SJCRH30 (cell line): ENCODE measurements around the gene ZNF335. TPM values are rescaled to one million over a fixed set of nuclear protein-coding genes. Genes with fewer than 3 reads are reported as not detected.

Experiments used
- DNase-seq, 2 experiments: peaks; one replicate each; pipeline ENCODE4 v3.0.0-alpha.2; 2015 to 2020
- H3K27ac ChIP-seq: fragments of 250-450 bp; sonication (Bioruptor Pico); 2 replicates; pipeline ENCODE4 v1.5.1; 2020; ENCODE audit warnings: mild to moderate bottlenecking, moderate library complexity
- H3K27me3 ChIP-seq: fragments of 250-450 bp; sonication (Bioruptor Pico); 2 replicates; pipeline ENCODE4 v1.5.1; 2020; ENCODE audit warnings: mild to moderate bottlenecking, moderate library complexity
- H3K36me3 ChIP-seq: fragments of 250-450 bp; sonication (Bioruptor Pico); 2 replicates; pipeline ENCODE4 v1.5.1; 2020; ENCODE audit warnings: mild to moderate bottlenecking, moderate library complexity
- H3K4me1 ChIP-seq: fragments of 250-450 bp; sonication (Bioruptor Pico); 2 replicates; pipeline ENCODE4 v1.5.1; 2020; ENCODE audit warnings: mild to moderate bottlenecking, moderate library complexity
- H3K4me3 ChIP-seq: fragments of 250-450 bp; sonication (Bioruptor Pico); 2 replicates; pipeline ENCODE4 v1.5.1; 2020; ENCODE audit warnings: mild to moderate bottlenecking, moderate library complexity
- H3K9me3 ChIP-seq: fragments of 250-450 bp; sonication (Bioruptor Pico); replicated peaks from 2 replicates; pipeline ENCODE4 v1.5.1; 2020; ENCODE audit warnings: mild to moderate bottlenecking, moderate library complexity
- total RNA-seq: library from RNA; depleted of rRNA; stranded (reverse); fragments of >200 nt; shearing (Covaris generic); gene quantifications from 2 replicates; pipeline ENCODE4 v1.2.3, GENCODE V29; 2014

The ZNF335 gene
- total RNA-seq, 1 experiment from 2014 or later: 14.2 TPM

DNA sequence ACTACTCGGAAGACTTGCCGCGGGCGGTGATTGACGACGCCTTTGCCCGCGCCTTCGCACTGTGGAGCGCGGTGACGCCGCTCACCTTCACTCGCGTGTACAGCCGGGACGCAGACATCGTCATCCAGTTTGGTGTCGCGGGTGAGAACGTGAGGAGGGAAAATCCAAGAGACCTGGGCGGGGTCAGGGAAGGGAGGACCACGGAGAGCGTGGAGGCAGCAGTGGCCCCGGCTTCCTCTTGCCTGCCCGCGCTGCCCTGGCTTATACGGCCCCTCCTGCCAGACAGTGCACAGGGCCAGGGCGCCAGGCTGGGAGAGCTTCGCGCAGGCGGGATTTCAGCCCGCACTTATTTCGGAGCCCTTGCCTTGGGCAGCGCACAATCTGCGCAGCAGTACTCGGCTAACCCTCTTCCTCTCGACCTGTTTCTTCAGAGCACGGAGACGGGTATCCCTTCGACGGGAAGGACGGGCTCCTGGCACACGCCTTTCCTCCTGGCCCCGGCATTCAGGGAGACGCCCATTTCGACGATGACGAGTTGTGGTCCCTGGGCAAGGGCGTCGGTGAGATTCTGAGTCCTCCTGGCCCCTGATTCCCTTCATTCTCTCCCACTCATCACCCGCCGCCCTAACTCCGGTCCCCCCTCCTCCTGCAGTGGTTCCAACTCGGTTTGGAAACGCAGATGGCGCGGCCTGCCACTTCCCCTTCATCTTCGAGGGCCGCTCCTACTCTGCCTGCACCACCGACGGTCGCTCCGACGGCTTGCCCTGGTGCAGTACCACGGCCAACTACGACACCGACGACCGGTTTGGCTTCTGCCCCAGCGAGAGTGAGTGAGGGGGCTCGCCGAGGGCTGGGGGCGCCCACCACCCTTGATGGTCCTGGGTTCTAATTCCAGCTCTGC lies 38.7 kb upstream of the ZNF335 start:
- DNase-seq: no peak
- H3K27me3 ChIP-seq: peaks cover 3% of the 10 kb centered on the region; the same call in 1 of the 2 replicates
- H3K9me3 ChIP-seq: no peaks in the 10 kb centered on the region; the same call in 1 of the 2 replicates
- no peaks in the 10 kb centered on the region for H3K36me3 ChIP-seq
- H3K4me3 ChIP-seq: no peak overlapping the region
- H3K4me1 ChIP-seq: no peaks in the 10 kb centered on the region
- no peak overlapping the region for H3K27ac ChIP-seq

DNA sequence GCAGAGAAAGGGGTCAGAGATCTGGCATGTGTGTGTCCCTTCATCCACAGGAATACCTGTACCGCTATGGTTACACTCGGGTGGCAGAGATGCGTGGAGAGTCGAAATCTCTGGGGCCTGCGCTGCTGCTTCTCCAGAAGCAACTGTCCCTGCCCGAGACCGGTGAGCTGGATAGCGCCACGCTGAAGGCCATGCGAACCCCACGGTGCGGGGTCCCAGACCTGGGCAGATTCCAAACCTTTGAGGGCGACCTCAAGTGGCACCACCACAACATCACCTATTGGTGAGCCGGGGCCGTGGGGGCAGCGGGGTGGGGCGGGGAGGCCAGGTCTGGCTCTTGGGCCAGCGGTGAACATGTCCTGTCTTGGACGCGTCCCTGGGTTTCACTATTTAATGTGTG lies 37.8 kb upstream of the ZNF335 start:
- Histone ChIP-seq H3K27me3 (no peaks in the 10 kb centered on the region; the same call in 1 of the 2 replicates), H3K9me3 (no peaks in the 10 kb centered on the region; the same call in 1 of the 2 replicates), H3K4me1 (no peaks in the 10 kb centered on the region)

DNA sequence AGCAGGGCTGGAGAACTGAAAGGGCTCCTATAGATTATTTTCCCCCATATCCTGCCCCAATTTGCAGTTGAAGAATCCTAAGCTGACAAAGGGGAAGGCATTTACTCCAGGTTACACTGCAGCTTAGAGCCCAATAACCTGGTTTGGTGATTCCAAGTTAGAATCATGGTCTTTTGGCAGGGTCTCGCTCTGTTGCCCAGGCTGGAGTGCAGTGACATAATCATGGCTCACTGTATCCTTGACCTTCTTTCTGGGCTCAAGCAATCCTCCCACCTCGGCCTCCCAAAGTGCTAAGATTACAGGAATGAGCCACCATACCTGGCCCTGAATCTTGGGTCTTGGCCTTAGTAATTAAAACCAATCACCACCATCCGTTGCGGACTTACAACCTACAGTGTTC lies 35.7 kb upstream of the ZNF335 start:
- no peak overlapping the region for H3K4me3 ChIP-seq
- peaks cover 3% of the 10 kb centered on the region; the same call in 1 of the 2 replicates for H3K27me3 ChIP-seq
- no peak overlapping the region for H3K27ac ChIP-seq
- no peaks in the 10 kb centered on the region for H3K36me3 ChIP-seq
- no peaks in the 10 kb centered on the region for H3K4me1 ChIP-seq
- DNase-seq: no peak
- no peaks in the 10 kb centered on the region; the same call in 1 of the 2 replicates for H3K9me3 ChIP-seq

More for the DNA sequence above, 37.8 kb upstream of the ZNF335 start:
- Histone ChIP-seq H3K4me3 (no peak overlapping the region), H3K27ac (no peak overlapping the region), H3K36me3 (no peaks in the 10 kb centered on the region)
- DNase-seq: no peak

DNA sequence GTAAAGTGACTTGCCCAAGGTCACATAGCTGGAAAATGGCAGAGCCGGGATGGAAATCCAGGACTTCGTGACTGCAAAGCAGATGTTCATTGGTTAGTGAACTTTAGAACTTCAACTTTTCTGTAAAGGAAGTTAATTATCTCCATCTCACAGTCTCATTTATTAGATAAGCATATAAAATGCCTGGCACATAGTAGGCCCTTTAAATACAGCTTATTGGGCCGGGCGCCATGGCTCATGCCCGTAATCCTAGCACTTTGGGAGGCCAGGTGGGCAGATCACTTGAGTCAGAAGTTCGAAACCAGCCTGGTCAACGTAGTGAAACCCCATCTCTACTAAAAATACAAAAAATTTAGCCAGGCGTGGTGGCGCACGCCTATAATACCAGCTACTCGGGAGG lies 35.0 kb upstream of the ZNF335 start:
- Histone ChIP-seq H3K27me3 (peaks cover 3% of the 10 kb centered on the region), H3K4me3 (no peak overlapping the region), H3K27ac (no peak overlapping the region), H3K4me1 (no peaks in the 10 kb centered on the region), H3K9me3 (no peaks in the 10 kb centered on the region; the same call in 1 of the 2 replicates), H3K36me3 (no peaks in the 10 kb centered on the region)
- no peak for DNase-seq

DNA sequence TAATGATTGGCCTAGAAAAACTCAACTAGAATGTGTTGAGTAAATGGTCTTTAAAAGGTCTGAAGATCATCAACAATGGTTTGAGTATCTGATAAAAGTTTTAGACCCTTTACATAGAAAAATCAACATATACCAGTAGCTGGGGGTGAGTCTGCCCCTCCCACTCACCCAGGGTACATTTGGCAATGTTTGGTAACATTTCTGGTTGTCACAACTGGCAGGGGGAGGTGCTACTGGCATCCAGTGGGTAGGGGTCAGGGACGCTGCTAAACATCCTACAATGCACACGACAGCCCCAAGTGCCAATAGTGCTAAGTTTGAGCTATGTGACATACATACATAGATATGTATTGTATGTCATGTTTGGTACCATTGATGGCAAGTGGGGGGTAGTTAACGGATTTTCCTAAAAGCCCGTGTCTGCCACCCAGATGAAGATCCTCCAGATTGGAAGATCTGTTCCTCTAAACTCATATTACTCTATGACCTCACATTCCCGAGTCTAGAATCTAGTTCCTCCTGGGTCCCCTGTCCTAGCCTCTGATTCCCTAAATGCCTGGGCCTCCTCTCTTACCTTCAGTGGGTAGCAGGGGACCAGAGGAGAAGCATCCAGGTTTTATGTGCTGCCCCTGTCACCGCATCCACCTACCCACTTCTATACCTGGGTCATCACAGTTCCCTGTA lies 34.2 kb upstream of the ZNF335 start:
- H3K4me3 ChIP-seq: no peak overlapping the region
- H3K4me1 ChIP-seq: no peaks in the 10 kb centered on the region
- H3K36me3 ChIP-seq: no peaks in the 10 kb centered on the region
- H3K9me3 ChIP-seq: no peaks in the 10 kb centered on the region; the same call in 1 of the 2 replicates
- H3K27me3 ChIP-seq: peaks cover 11% of the 10 kb centered on the region
- DNase-seq: no peak
- no peak overlapping the region for H3K27ac ChIP-seq

DNA sequence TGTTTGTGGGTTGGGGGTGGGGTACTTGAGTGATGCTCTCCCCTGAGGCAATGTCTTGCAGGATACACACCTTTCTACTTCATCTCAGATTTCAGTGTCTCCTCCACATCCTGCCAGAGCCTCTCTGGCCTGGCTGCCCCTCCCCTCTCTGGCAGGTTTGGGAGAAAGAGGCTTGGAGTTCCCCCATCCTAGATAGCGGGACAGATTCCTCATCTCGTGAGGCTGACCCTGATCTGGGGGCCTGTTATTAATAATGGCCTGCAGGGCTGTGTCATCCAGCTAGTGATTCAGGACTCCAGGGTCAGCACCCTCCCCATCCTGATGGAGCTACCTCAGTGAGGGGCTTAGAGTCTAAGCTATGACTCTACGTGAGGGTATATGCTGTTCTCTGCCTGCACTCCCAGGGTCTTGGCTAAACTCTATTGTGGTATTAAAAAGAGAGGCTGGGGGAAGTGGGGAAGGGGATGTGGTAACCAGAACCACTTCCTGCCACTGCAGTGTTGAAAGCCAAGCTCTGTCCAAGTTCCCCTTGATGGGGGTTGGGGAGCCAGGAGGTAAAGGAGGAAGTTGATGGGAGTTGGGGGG lies 33.0 kb upstream of the ZNF335 start:
- Histone ChIP-seq H3K27ac (no peak overlapping the region), H3K9me3 (no peaks in the 10 kb centered on the region; the same call in 1 of the 2 replicates), H3K4me1 (no peaks in the 10 kb centered on the region), H3K27me3 (peaks cover 19% of the 10 kb centered on the region), H3K36me3 (no peaks in the 10 kb centered on the region), H3K4me3 (no peak overlapping the region)
- no peak for DNase-seq

DNA sequence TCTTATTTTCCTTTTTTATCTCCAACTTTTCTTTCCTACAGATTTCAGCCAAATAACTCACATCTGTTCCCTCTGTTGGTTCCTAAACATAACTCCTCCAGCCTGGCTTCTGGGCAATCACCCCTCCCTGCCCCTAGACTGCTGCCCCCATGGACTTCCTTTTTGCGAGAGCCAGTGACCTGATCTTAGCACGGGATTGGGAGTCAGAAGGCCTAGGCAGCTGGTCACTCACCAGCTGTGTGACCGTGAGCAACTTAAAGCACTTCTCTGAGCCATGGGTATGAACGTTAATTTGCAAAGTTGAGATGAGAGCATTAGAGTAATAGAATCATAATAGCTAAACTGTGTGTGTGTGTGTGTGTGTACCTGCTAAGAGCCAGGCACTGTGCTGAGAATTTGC lies 32.2 kb upstream of the ZNF335 start:
- Histone ChIP-seq H3K4me1 (no peaks in the 10 kb centered on the region), H3K27me3 (peaks cover 25% of the 10 kb centered on the region)

DNA sequence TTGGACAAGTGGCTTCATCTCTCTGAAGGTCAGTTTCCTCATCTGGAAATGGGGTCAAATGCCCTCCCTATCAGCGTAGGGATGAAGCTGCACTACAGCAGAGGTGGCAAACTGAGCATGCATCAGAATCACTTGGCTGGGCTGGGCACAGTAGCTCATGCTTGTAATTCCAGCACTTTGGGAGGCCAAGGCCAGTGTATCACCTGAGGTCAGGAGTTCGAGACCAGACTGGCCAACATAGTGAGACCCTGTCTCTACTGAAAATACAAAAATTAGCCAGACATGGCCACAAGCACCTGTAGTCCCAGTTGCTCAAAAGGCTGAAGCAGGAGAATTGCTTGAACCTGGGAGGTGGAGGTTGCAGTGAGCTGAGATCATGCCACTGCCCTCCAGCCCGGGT lies 30.0 kb upstream of the ZNF335 start:
- Histone ChIP-seq H3K27me3 (peaks cover 38% of the 10 kb centered on the region), H3K36me3 (no peaks in the 10 kb centered on the region), H3K4me1 (no peaks in the 10 kb centered on the region), H3K9me3 (no peaks in the 10 kb centered on the region; the same call in 1 of the 2 replicates), H3K4me3 (no peak overlapping the region), H3K27ac (no peak overlapping the region)
- no peak for DNase-seq

More for the DNA sequence above, 32.2 kb upstream of the ZNF335 start:
- Histone ChIP-seq H3K36me3 (no peaks in the 10 kb centered on the region), H3K9me3 (no peaks in the 10 kb centered on the region; the same call in 1 of the 2 replicates), H3K27ac (no peak overlapping the region), H3K4me3 (no peak overlapping the region)
- DNase-seq: no peak

DNA sequence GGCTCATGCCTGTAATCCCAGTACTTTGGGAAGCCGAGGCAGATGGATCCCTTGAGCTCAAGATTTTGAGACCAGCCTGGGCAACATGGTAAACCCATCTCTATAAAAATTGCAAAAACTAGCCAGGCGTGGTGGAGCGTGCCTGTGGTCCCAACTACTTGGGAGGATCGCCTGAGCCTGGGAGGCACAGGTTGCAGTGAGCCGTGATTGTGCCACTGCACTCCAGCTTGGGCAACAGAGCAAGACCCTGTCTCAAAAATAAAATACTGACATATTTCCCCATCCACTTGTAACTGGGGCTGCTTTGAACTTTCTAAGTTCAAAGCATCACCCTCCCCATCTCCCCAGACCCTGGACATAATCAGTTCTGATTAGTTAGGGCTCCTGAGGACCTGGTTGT lies 29.5 kb upstream of the ZNF335 start:
- Histone ChIP-seq H3K27ac (no peak overlapping the region), H3K9me3 (no peaks in the 10 kb centered on the region; the same call in 1 of the 2 replicates), H3K4me3 (no peak overlapping the region), H3K36me3 (no peaks in the 10 kb centered on the region), H3K4me1 (no peaks in the 10 kb centered on the region), H3K27me3 (peaks cover 41% of the 10 kb centered on the region)
- DNase-seq: no peak

DNA sequence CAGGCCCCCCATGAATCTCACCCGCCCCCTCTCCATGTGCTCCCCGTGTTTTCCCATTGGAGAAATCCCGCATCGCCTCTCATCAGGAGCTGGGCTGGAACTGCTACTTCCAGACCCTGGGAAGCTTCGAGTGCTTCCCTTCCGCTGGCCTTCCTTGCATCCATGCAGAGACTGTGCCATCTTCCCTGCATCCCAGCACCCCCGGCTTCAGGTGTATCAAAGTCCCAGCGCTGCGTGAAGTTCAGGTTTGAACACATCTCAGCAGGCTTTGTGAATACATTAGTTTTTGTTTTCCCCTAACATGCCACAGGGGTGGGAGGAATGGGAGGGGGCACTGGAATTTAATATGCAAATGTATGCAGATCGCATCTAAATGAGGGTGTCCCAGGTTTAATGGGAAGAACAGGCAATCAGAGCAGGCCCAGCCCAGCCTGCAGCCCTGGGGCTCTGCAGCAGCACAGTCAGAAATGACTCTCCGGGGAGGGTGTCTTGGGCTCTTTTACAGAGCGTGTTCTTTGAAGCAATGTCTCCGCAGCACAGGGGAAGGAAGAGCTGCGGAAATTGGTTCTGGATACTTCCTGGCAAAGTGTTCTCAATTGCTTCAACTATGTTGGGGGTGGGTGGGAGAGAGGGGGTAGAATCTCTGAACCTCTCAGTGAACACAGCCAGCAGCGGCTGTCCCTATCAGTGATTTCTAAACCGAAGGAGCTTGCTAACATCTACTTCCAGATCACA lies 28.4 kb upstream of the ZNF335 start:
- Histone ChIP-seq H3K36me3 (no peaks in the 10 kb centered on the region), H3K9me3 (no peaks in the 10 kb centered on the region), H3K27me3 (peaks cover 43% of the 10 kb centered on the region), H3K27ac (no peak overlapping the region), H3K4me1 (no peaks in the 10 kb centered on the region), H3K4me3 (no peak overlapping the region)
- no peak for DNase-seq

DNA sequence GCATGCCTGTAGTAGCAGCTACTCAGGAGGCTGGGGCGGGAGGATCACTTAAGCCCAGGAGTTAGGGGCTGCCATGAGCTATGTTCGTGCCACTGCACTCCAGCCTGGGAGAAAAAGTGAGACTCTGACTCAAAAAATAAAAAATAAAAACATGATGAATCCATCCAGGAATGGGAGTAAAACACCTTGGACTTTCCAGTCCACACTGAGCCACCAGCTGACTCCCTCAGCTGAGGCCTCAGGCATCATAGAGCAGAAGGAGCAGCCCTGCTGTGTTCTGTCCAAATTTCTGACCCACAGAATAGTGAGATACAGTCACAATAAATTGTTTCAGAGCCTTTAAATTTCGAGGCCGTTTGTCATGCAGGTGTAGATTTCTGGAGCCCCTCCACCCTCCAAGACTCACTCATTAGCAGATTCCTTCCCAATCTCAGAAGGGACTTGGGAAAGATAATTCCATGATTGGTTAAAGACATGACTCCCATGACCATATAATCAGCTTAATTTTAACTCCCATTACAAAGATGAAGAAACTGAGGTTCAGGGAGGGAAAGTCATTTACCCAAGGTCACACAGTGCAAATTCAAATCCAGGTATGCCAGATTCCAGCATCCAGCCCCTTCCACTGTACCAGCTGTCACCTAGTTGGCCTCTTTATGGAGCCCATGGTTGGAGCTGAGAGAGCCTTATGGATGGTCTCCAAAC lies 27.7 kb upstream of the ZNF335 start:
- no peaks in the 10 kb centered on the region for H3K36me3 ChIP-seq
- H3K27me3 ChIP-seq: peaks cover 43% of the 10 kb centered on the region

DNA sequence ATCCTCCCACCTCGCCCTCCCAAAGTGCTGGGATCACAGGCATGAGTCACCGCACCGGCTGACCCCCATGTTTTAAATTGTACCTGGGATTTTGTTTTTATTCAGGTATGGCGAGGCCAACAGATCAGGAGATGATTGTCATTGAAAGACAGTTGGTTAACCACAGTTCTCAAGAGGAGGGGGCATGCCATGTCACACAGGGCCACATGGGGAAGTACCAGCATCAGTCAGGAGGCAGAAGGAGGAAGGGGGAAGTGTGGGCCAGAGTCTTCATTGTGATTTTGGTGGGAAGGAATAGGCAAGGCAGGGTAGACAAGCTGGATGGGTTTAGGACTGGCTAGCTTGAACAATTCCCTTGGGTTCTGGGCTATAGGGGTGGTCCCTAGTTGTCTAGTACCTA lies 26.8 kb upstream of the ZNF335 start:
- Histone ChIP-seq H3K27me3 (peaks cover 43% of the 10 kb centered on the region), H3K4me1 (no peaks in the 10 kb centered on the region)

More for the DNA sequence above, 27.7 kb upstream of the ZNF335 start:
- Histone ChIP-seq H3K27ac (no peak overlapping the region), H3K4me3 (no peak overlapping the region), H3K9me3 (no peaks in the 10 kb centered on the region), H3K4me1 (no peaks in the 10 kb centered on the region)
- no peak for DNase-seq

DNA sequence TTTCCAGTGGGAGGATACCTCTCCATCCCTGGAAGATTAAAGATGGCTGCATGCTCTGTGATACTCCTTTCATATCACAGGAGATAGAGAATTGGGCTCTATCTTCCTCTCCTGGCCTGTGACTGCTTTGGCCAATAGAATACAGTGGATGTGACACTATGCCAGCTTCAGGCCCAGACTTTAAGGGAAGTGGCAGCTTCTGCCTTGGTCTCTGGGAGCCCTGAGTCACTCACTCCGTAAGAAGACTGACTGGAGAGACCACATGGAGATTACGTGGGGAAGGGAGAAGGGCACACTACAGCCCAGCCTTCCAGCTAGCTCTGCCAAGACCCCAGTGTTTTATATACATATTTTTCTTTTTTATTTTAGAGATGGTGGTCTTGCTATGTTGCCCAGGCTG lies 26.3 kb upstream of the ZNF335 start:
- Histone ChIP-seq H3K27me3 (peaks cover 43% of the 10 kb centered on the region), H3K4me3 (no peak overlapping the region), H3K4me1 (no peaks in the 10 kb centered on the region), H3K27ac (no peak overlapping the region), H3K36me3 (no peaks in the 10 kb centered on the region), H3K9me3 (no peaks in the 10 kb centered on the region)
- DNase-seq: no peak

More for the DNA sequence above, 26.8 kb upstream of the ZNF335 start:
- no peaks in the 10 kb centered on the region for H3K9me3 ChIP-seq
- DNase-seq: no peak
- no peaks in the 10 kb centered on the region for H3K36me3 ChIP-seq
- no peak overlapping the region for H3K27ac ChIP-seq
- H3K4me3 ChIP-seq: no peak overlapping the region

DNA sequence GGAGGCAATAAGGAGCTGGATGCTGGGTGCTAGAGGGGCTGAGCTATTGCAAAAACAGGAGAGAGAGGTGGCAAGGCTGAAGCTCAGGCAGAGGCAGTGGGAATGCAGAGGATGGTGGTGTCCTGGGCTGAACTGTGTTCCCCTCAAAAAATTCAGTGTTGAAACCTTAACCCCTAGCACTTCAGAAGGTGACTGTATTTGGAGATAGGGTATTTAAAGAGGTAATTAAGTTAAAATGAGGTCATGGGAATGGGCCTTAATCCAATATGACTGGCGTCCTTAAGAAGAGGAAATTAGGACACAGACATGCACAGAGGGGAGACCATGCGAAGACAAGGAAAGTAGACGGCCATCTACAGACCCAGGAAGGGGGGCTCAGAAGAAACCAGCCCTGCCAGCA lies 25.2 kb upstream of the ZNF335 start:
- Histone ChIP-seq H3K27me3 (peaks cover 40% of the 10 kb centered on the region), H3K4me1 (no peaks in the 10 kb centered on the region), H3K27ac (no peak overlapping the region), H3K9me3 (no peaks in the 10 kb centered on the region), H3K4me3 (no peak overlapping the region), H3K36me3 (no peaks in the 10 kb centered on the region)
- DNase-seq: no peak
